ENCODE data around the gene ADARB2. TPM values are rescaled to one million over a fixed set of nuclear protein-coding genes. Genes with fewer than 3 reads are reported as not detected.

Gene ADARB2
- total RNA-seq, 1 donor from 2014 or later = not detected

GRCh38 chr10:1488970-1489548 is 248.3 kb downstream of the ADARB2 start:
- no peak for TF ChIP-seq CTCF (IDR thresholded peaks at IDR 0.05)
- Histone ChIP-seq H3K27ac (no peak overlapping the region), H3K36me3 (no peaks in the 10 kb centered on the region), H3K4me3 (no peak overlapping the region), H3K27me3 (no peaks in the 10 kb centered on the region), H3K4me1 (no peaks in the 10 kb centered on the region), H3K9me3 (no peaks in the 10 kb centered on the region)
- no peak for DNase-seq (ENCODE audit: low spot score in 2 of 2)
- intact Hi-C loops (cut with DNase I) = no loop called here

- intact Hi-C loops (cut with DNase I) = no loop called here
- Histone ChIP-seq H3K9me3 (no peaks in the 10 kb centered on the region), H3K4me3 (no peak overlapping the region), H3K4me1 (no peaks in the 10 kb centered on the region), H3K27me3 (no peaks in the 10 kb centered on the region), H3K27ac (no peak overlapping the region), H3K36me3 (no peaks in the 10 kb centered on the region)
- TF ChIP-seq CTCF (IDR thresholded peaks at IDR 0.05) = no peak
- DNase-seq (ENCODE audit: low spot score in 2 of 2) = no peak
Measured at GRCh38 chr10:1486841-1487687, 250.3 kb downstream of the ADARB2 start.

GRCh38 chr10:1485357-1485756 is 252.0 kb downstream of the ADARB2 start:
- Histone ChIP-seq H3K9me3 (no peaks in the 10 kb centered on the region), H3K4me3 (no peak overlapping the region), H3K27ac (no peak overlapping the region), H3K27me3 (no peaks in the 10 kb centered on the region), H3K4me1 (no peaks in the 10 kb centered on the region), H3K36me3 (no peaks in the 10 kb centered on the region)
- no peak for DNase-seq (ENCODE audit: low spot score in 2 of 2)
- no peak for TF ChIP-seq CTCF (IDR thresholded peaks at IDR 0.05)
- intact Hi-C loops (cut with DNase I) = no loop called here

- no peak for DNase-seq (ENCODE audit: low spot score in 2 of 2)
- Histone ChIP-seq H3K27ac (no peak overlapping the region), H3K36me3 (no peaks in the 10 kb centered on the region), H3K9me3 (no peaks in the 10 kb centered on the region), H3K4me3 (no peak overlapping the region), H3K27me3 (no peaks in the 10 kb centered on the region), H3K4me1 (no peaks in the 10 kb centered on the region)
- intact Hi-C loops (cut with DNase I) = no loop called here
- no peak for TF ChIP-seq CTCF (IDR thresholded peaks at IDR 0.05)
Measured at GRCh38 chr10:1483826-1484225, 253.5 kb downstream of the ADARB2 start.

GRCh38 chr10:1483246-1483645 is 254.1 kb downstream of the ADARB2 start:
- Histone ChIP-seq H3K4me1 (no peaks in the 10 kb centered on the region), H3K27me3 (no peaks in the 10 kb centered on the region), H3K27ac (no peak overlapping the region), H3K4me3 (no peak overlapping the region), H3K36me3 (no peaks in the 10 kb centered on the region), H3K9me3 (no peaks in the 10 kb centered on the region)
- intact Hi-C loops (cut with DNase I) = no loop called here
- no peak for DNase-seq (ENCODE audit: low spot score in 2 of 2)
- no peak for TF ChIP-seq CTCF (IDR thresholded peaks at IDR 0.05)

All from ascending aorta (tissue), 2 donors.